ENCODE results near the gene METTL27. TPM values are rescaled to one million over a fixed set of nuclear protein-coding genes. Genes with fewer than 3 reads are reported as not detected.

The METTL27 gene
- total and polyA plus RNA-seq, 2 experiments from 2014 or later = 10.1 to 11.0 TPM

- TF ChIP-seq CTCF (conservative IDR thresholded peaks at IDR 0.05; ENCODE audit: low read depth in 2 of 2) (no peak), NANOG (IDR thresholded peaks at IDR 0.05; ENCODE audit: borderline replicate concordance) (no peak), ZNF114 (CRISPR knock-in tag; IDR thresholded peaks at IDR 0.05) (no peak), JUNB (IDR thresholded peaks at IDR 0.05; ENCODE audit: unreplicated experiment) (no peak), REST (IDR thresholded peaks at IDR 0.05; ENCODE audit: unreplicated experiment) (no peak)
These were observed 9.4 kb upstream of the METTL27 start (continued) for GRCh38 chr7:73851410-73852338.

- Histone ChIP-seq H3K27ac (ENCODE audit: low read depth) (no peak overlapping the region), H3F3A (replicated peaks; ENCODE audit: low read depth) (no peaks in the 10 kb centered on the region), H3K9me2 (ENCODE audit: insufficient read depth) (no peaks in the 10 kb centered on the region), H3K36me3 (ENCODE audit: insufficient read depth) (no peaks in the 10 kb centered on the region), H4K20me1 (replicated peaks; ENCODE audit: insufficient read depth) (no peaks in the 10 kb centered on the region), H3K4me1 (ENCODE audit: insufficient read depth) (no peaks in the 10 kb centered on the region; the same call in 1 of the 2 replicates), H3K79me2 (replicated peaks; ENCODE audit: insufficient read depth) (no peaks in the 10 kb centered on the region), H3K4me3 (no peak overlapping the region), H2AFZ (no peak overlapping the region), H3K27me3 (ENCODE audit: insufficient read depth) (no peaks in the 10 kb centered on the region), H3K4me2 (no peak overlapping the region)
- H3K36me3 Mint-ChIP-seq (ENCODE audit: low read depth) = peaks cover 3% of the 10 kb centered on the region; the same call in 2 of the 3 replicates
- no peak for DNase-seq (ENCODE audit: low spot score)
- ATAC-seq = no peak
- no peak overlapping the region for H3K4me3 Mint-ChIP-seq
- peaks cover 15% of the 10 kb centered on the region for H3K9me3 Mint-ChIP-seq
- no peak overlapping the region for H3K27ac Mint-ChIP-seq
- no peaks in the 10 kb centered on the region for H3K27me3 Mint-ChIP-seq (ENCODE audit: insufficient read depth, low read depth, poor library complexity)
- H3K4me1 Mint-ChIP-seq = peaks cover 5% of the 10 kb centered on the region; the same call in 2 of the 3 replicates
- TF ChIP-seq JUNB (IDR thresholded peaks at IDR 0.05; ENCODE audit: unreplicated experiment) (no peak), ETS1 (IDR thresholded peaks at IDR 0.05) (no peak), ZNF331 (CRISPR knock-in tag; IDR thresholded peaks at IDR 0.05; ENCODE audit: low read depth) (no peak), CTCF (conservative IDR thresholded peaks at IDR 0.05; ENCODE audit: low read depth in 2 of 2) (no peak)
These were observed 8.5 kb upstream of the METTL27 start for GRCh38 chr7:73850781-73851207.
